Rectal smooth muscle tissue (tissue), 1 donor: ENCODE measurements around the gene SPRR3.

Experiments
- H3K27ac ChIP-seq: one replicate; pipeline ENCODE4 v1.7.0; 2013; ENCODE audit warnings: low read depth, low read length, inconsistent platforms
- H3K27me3 ChIP-seq: one replicate; pipeline ENCODE4 v1.7.0; 2013; ENCODE audit warnings: low read length; ENCODE audit not compliant: control insufficient read depth, insufficient read depth
- H3K36me3 ChIP-seq: one replicate; pipeline ENCODE4 v1.7.0; 2013; ENCODE audit warnings: low read length; ENCODE audit not compliant: control insufficient read depth, insufficient read depth
- H3K4me1 ChIP-seq: one replicate; pipeline ENCODE4 v1.7.0; 2013; ENCODE audit warnings: low read length; ENCODE audit not compliant: control insufficient read depth, insufficient read depth
- H3K4me3 ChIP-seq: one replicate; pipeline ENCODE4 v1.7.0; 2013; ENCODE audit warnings: low read length
- H3K9ac ChIP-seq: one replicate; pipeline ENCODE4 v1.7.0; 2013; ENCODE audit warnings: low read length

SPRR3 gene

DNA sequence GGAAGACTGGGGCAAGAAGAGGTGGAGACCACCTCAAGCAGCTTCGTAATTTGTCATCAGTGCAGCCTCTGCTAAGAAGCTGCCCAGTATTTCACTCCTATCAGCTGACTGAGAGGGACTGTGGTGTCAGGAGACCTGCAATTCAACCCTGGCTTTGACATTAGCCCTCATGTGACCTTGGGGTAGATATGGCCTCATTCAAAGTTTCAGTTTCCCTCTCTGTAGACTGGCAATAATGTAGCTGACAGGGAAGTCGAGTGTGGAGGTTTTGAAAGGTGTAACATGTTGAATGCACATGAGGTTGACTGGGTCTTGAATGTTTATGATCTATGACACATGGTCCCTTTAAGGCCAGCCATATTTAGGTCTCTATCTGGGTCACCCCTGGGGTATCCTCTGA is 33.3 kb upstream of the SPRR3 start:
- Histone ChIP-seq H3K27me3 (no peaks in the 10 kb centered on the region), H3K27ac (no peak overlapping the region), H3K4me1 (no peaks in the 10 kb centered on the region), H3K4me3 (no peak overlapping the region), H3K9ac (no peak overlapping the region), H3K36me3 (no peaks in the 10 kb centered on the region)

- Histone ChIP-seq H3K9ac (no peak overlapping the region), H3K27ac (no peak overlapping the region)
Measured at GRCh38 chr1:152969036-152969435, 32.5 kb upstream of the SPRR3 start.

DNA sequence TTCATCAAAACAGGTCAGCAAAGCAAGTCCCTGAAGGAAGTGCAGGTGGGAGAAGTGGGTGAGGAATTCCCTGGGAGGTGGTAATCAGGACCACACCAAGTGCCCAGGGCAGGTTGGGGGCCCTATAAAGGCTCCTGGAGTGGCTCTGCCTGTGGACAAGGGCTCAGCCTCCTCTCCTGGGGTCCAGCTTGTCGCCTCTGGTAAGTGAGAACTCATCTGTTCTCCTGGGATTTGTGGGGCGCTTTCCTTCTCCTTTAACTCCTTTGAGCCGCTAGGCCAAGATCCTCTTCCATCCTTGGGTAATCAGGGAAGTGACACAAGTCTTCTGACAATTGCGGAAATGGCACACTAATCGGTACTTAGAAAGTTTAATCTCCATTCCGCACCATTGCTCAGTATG is 31.1 kb upstream of the SPRR3 start, which contains the start of gene SPRR4:
SPRR4 (plus strand) TSS at position 154 of the 400 bp plus-strand sequence. CDS start 1,243 bp downstream, outside the sequence.
- no peaks in the 10 kb centered on the region for H3K27me3 ChIP-seq
- no peak within 1 kb of the TSS for H3K27ac ChIP-seq
- H3K9ac ChIP-seq: no peak within 1 kb of the TSS
- H3K36me3 ChIP-seq: no peaks in the 10 kb centered on the region
- H3K4me1 ChIP-seq: no peaks in the 10 kb centered on the region
- H3K4me3 ChIP-seq: no peak within 1 kb of the TSS

More at GRCh38 chr1:152969036-152969435, 32.5 kb upstream of the SPRR3 start:
- Histone ChIP-seq H3K27me3 (no peaks in the 10 kb centered on the region), H3K36me3 (no peaks in the 10 kb centered on the region), H3K4me1 (no peaks in the 10 kb centered on the region), H3K4me3 (no peak overlapping the region)

- Histone ChIP-seq H3K9ac (no peak overlapping the region), H3K27me3 (no peaks in the 10 kb centered on the region), H3K4me3 (no peak overlapping the region), H3K27ac (no peak overlapping the region), H3K4me1 (no peaks in the 10 kb centered on the region), H3K36me3 (no peaks in the 10 kb centered on the region)
Measured at GRCh38 chr1:152972196-152972886, 29.2 kb upstream of the SPRR3 start.

GRCh38 chr1:152976688-152977087 is 24.9 kb upstream of the SPRR3 start:
- no peaks in the 10 kb centered on the region for H3K4me1 ChIP-seq
- no peak overlapping the region for H3K9ac ChIP-seq
- no peak overlapping the region for H3K4me3 ChIP-seq

GRCh38 chr1:152977614-152978013 is 23.9 kb upstream of the SPRR3 start:
- no peak overlapping the region for H3K4me3 ChIP-seq
- no peak overlapping the region for H3K27ac ChIP-seq
- H3K4me1 ChIP-seq: no peaks in the 10 kb centered on the region
- no peaks in the 10 kb centered on the region for H3K27me3 ChIP-seq
- no peaks in the 10 kb centered on the region for H3K36me3 ChIP-seq
- H3K9ac ChIP-seq: no peak overlapping the region

More at GRCh38 chr1:152976688-152977087, 24.9 kb upstream of the SPRR3 start:
- H3K27ac ChIP-seq: no peak overlapping the region
- H3K27me3 ChIP-seq: no peaks in the 10 kb centered on the region
- no peaks in the 10 kb centered on the region for H3K36me3 ChIP-seq

- no peak overlapping the region for H3K4me3 ChIP-seq
- no peaks in the 10 kb centered on the region for H3K36me3 ChIP-seq
- H3K9ac ChIP-seq: no peak overlapping the region
- H3K27ac ChIP-seq: no peak overlapping the region
- H3K4me1 ChIP-seq: no peaks in the 10 kb centered on the region
- H3K27me3 ChIP-seq: no peaks in the 10 kb centered on the region
Measured at GRCh38 chr1:152980676-152981075, 20.9 kb upstream of the SPRR3 start.

- H3K9ac ChIP-seq: no peak overlapping the region
- no peaks in the 10 kb centered on the region for H3K27me3 ChIP-seq
- H3K36me3 ChIP-seq: no peaks in the 10 kb centered on the region
- no peak overlapping the region for H3K27ac ChIP-seq
- H3K4me3 ChIP-seq: no peak overlapping the region
- H3K4me1 ChIP-seq: no peaks in the 10 kb centered on the region
Measured at GRCh38 chr1:152981146-152981871, 20.2 kb upstream of the SPRR3 start.

DNA sequence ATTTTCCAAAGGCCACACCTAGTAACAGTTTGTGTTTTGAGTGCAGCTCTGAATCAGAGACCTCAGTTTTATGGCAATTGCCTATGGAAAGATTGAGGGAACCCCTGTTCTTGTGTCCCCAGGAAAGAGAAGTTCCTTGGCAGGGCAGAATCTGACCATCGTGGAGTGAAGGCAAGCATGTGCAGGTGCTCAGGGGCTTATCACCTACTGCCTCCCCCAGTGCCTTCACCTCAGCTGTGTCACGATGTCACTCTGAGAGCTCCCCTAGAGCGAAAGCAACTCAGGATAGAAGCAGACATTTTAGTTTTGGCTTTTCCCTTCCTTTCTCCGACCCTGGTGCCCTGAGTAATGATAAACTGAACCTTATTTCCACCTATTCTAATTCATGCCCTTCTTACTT is 19.5 kb upstream of the SPRR3 start:
- no peak overlapping the region for H3K27ac ChIP-seq
- H3K4me1 ChIP-seq: no peaks in the 10 kb centered on the region
- no peaks in the 10 kb centered on the region for H3K36me3 ChIP-seq
- H3K4me3 ChIP-seq: no peak overlapping the region
- H3K27me3 ChIP-seq: no peaks in the 10 kb centered on the region
- no peak overlapping the region for H3K9ac ChIP-seq

GRCh38 chr1:152983234-152983633 is 18.3 kb upstream of the SPRR3 start:
- Histone ChIP-seq H3K27ac (no peak overlapping the region), H3K4me1 (no peaks in the 10 kb centered on the region), H3K27me3 (no peaks in the 10 kb centered on the region), H3K36me3 (no peaks in the 10 kb centered on the region), H3K4me3 (no peak overlapping the region), H3K9ac (no peak overlapping the region)

GRCh38 chr1:152983743-152984142 is 17.8 kb upstream of the SPRR3 start, which contains the start of gene SPRR1A:
Gene SPRR1A (plus strand): TSS chr1:152984081. CDS start chr1:152985231, 1,150 bp downstream.
- Histone ChIP-seq H3K27me3 (no peaks in the 10 kb centered on the region), H3K4me1 (no peaks in the 10 kb centered on the region), H3K4me3 (no peak within 1 kb of the TSS), H3K27ac (no peak within 1 kb of the TSS), H3K36me3 (no peaks in the 10 kb centered on the region), H3K9ac (no peak within 1 kb of the TSS)

DNA sequence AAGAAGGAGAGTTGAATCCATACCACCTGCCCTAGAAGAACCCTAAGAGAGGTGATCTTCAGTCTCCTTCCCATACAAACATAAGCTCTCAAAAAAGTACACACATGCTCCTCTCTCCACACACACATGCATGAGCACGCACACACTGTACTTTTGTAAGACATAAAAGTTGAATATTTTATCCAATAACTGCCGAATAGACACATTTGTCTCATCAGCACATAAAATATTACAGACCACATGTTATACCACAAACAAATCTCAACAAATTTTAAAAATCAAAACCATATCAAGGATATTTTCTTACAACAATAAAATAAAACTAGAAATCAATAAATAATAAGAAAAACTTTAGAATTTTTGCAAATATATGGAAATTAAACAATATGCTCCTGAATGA is 15.0 kb upstream of the SPRR3 start:
- no peak overlapping the region for H3K9ac ChIP-seq
- H3K4me3 ChIP-seq: no peak overlapping the region
- H3K4me1 ChIP-seq: no peaks in the 10 kb centered on the region
- H3K27me3 ChIP-seq: no peaks in the 10 kb centered on the region
- H3K36me3 ChIP-seq: no peaks in the 10 kb centered on the region
- H3K27ac ChIP-seq: no peak overlapping the region
